ENCODE data around the gene OSCAR.

The OSCAR gene

GRCh38 chr19:54081032-54081431, 19.6 kb downstream of the OSCAR start, which contains the start of gene TARM1:
Gene TARM1, minus strand, starts transcription at chr19:54081365. Its CDS starts 25 bp downstream, at chr19:54081340.
- no peak for DNase-seq

GRCh38 chr19:54077334-54077733, 23.3 kb downstream of the OSCAR start:
- no peak for DNase-seq

- DNase-seq = no peak
Observed at GRCh38 chr19:54074851-54075250, 25.8 kb downstream of the OSCAR start.

GRCh38 chr19:54073829-54074228, 26.8 kb downstream of the OSCAR start:
- DNase-seq = no peak

- no peak for DNase-seq
Observed at GRCh38 chr19:54069470-54069869, 31.1 kb downstream of the OSCAR start.

- DNase-seq = no peak
Observed at GRCh38 chr19:54063350-54064116, 37.1 kb downstream of the OSCAR start, which contains the start of gene VSTM1. Gene VSTM1, minus strand, starts transcription at chr19:54063897. Its CDS starts 120 bp downstream, at chr19:54063777.

- DNase-seq = no peak
Observed at GRCh38 chr19:54062643-54063042, 38.0 kb downstream of the OSCAR start.

GRCh38 chr19:54047616-54048015, 53.0 kb downstream of the OSCAR start:
- DNase-seq = no peak

GRCh38 chr19:54045771-54046170, 54.8 kb downstream of the OSCAR start:
- no peak for DNase-seq
